HG03159 (cell line): ENCODE measurements around the gene ZBTB6.

ENCODE experiments used
- ATAC-seq: cut with Tn5 transposase; IDR thresholded peaks from one replicate; pipeline ENCODE4 v1.9.1; 2021; ENCODE audit warnings: mild to moderate bottlenecking, moderate library complexity; ENCODE audit not compliant: unreplicated experiment

ZBTB6 gene

GRCh38 chr9:122912964-122913673 lies at the start of gene ZBTB6:
TSS of gene ZBTB6 (minus strand) at chr9:122913323. CDS start at chr9:122912072, 1,251 bp downstream.
- peak; percentile 99 for ATAC-seq

GRCh38 chr9:122961139-122961538 lies 48.0 kb upstream of the ZBTB6 start:
- ATAC-seq: no peak

- no peak for ATAC-seq
Measured at GRCh38 chr9:122955961-122956360, 42.8 kb upstream of the ZBTB6 start.

- ATAC-seq: no peak
Measured at GRCh38 chr9:122954253-122954691, 41.1 kb upstream of the ZBTB6 start.

GRCh38 chr9:122951056-122951455 lies 37.9 kb upstream of the ZBTB6 start:
- ATAC-seq: no peak

GRCh38 chr9:122950263-122950662 lies 37.1 kb upstream of the ZBTB6 start:
- no peak for ATAC-seq

- ATAC-seq: no peak
Measured at GRCh38 chr9:122949696-122950095, 36.6 kb upstream of the ZBTB6 start.

GRCh38 chr9:122948313-122948712 lies 35.2 kb upstream of the ZBTB6 start:
- no peak for ATAC-seq

GRCh38 chr9:122946461-122947005 lies 33.4 kb upstream of the ZBTB6 start:
- ATAC-seq: no peak

GRCh38 chr9:122944960-122945888 lies 32.1 kb upstream of the ZBTB6 start:
- ATAC-seq: no peak

- no peak for ATAC-seq
Measured at GRCh38 chr9:122941582-122942234, 28.6 kb upstream of the ZBTB6 start.

GRCh38 chr9:122940749-122941581 lies 27.8 kb upstream of the ZBTB6 start, which contains the start of gene RABGAP1:
TSS of gene RABGAP1 (plus strand) at chr9:122941020. CDS start at chr9:122957060, 16,040 bp downstream.
- peak; percentile 99 for ATAC-seq

- no peak for ATAC-seq
Measured at GRCh38 chr9:122940454-122940748, 27.3 kb upstream of the ZBTB6 start.

- no peak for ATAC-seq
Measured at GRCh38 chr9:122939601-122940000, 26.5 kb upstream of the ZBTB6 start.

GRCh38 chr9:122936883-122937282 lies 23.8 kb upstream of the ZBTB6 start:
- no peak for ATAC-seq

- ATAC-seq: no peak
Measured at GRCh38 chr9:122936464-122936863, 23.3 kb upstream of the ZBTB6 start.

- ATAC-seq: peak; percentile 97
Measured at GRCh38 chr9:122931226-122932121, 18.4 kb upstream of the ZBTB6 start, which contains the start of gene ZBTB26. TSS of gene ZBTB26 (minus strand) at chr9:122931512. CDS start at chr9:122919934, 11,578 bp downstream.

GRCh38 chr9:122930541-122931225 lies 17.6 kb upstream of the ZBTB6 start:
- no peak for ATAC-seq
